T47D (cell line): ENCODE measurements around the gene BPIFB6.

ENCODE experiments used
- DNase-seq, 2 experiments: peaks; one replicate each; pipeline versions ENCODE4 v3.0.0 to v3.0.0-alpha.2; 2011 to 2012; ENCODE audit warnings: low read depth in 1 of 2, low spot score in 1 of 2
- JUND ChIP-seq: IDR thresholded peaks from 2 replicates; pipeline ENCODE4 v1.6.1; 2012; ENCODE audit warnings: low read depth
- in situ Hi-C: cut with HindIII; loops from 2 replicates; pipeline ENCODE4 v1.10.0; 2016; ENCODE audit warnings: low sequenced_read_pairs, low pct_unique_long_range_greater_than_20kb

The BPIFB6 gene

DNA sequence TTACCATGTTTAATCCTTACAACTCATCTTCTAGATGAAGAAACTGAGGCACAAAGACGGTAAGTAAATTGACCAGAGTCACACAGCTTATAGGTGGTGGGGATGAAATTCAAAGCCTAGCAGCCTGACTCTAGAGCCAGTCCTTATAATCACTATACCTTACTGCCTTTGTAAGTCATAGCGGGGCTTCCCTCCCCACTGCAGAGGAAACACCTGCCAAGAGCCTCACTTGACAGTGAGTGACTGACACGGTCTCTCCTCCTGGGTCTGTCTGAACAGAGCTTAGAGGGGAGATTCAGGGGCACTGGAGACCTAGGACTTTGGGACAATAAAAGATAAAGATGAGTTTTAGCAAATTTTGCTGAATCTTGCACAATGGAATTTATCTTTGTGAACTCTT, 40.1 kb upstream of the BPIFB6 start:
- no peak for TF ChIP-seq JUND
- in situ Hi-C loops, result no loop called here
- no peak for DNase-seq

GRCh38 chr20:32991792-32992641, 39.4 kb upstream of the BPIFB6 start:
- TF ChIP-seq JUND, result no peak
- peak in 1 of 2 experiments; percentile 29 for DNase-seq
- in situ Hi-C loops, result no loop called here

- in situ Hi-C loops, result no loop called here
- no peak for TF ChIP-seq JUND
- DNase-seq, result no peak
Observed at GRCh38 chr20:32993496-32994050, 37.9 kb upstream of the BPIFB6 start.

GRCh38 chr20:32995802-32996201, 35.6 kb upstream of the BPIFB6 start:
- DNase-seq, result no peak
- no peak for TF ChIP-seq JUND
- in situ Hi-C loops, result no loop called here

GRCh38 chr20:32997431-32997830, 34.0 kb upstream of the BPIFB6 start:
- in situ Hi-C loops, result no loop called here
- no peak for TF ChIP-seq JUND
- DNase-seq, result no peak

- in situ Hi-C loops, result no loop called here
- TF ChIP-seq JUND, result no peak
- DNase-seq, result no peak
Observed at GRCh38 chr20:32999603-33000250, 31.7 kb upstream of the BPIFB6 start.

DNA sequence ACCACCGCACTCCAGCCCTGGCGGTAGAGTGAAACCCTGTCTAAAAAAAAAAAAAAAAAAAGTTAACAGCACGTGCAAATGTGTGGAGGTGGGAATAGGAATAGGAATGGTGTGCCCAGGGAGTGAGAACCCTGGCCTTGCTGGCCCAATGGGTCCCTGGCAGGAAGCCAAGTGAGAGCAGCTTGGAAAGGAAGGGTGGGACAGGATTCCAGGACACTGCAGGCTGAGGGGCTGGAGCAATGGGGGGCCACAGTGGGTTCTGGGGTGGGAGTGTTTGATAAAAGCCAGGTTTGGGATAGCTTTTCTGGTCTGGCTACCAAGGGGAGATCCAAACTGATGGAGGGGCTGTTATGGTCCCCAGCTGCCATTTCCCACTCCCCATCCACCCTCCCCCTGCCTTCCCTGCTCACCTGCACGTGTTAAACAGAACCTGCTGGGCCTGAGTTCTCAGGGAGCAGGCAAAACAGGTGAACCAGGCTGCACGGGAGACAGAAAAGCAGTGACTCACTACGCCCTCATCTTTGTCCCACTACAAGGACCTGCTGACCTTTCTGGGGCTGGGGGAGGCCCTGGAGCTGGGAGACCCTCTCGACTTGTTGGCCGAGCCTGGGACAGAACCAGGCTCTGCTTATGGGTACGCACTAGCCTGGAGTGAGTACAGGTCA, 30.5 kb upstream of the BPIFB6 start:
- DNase-seq, result peak in 1 of 2 experiments; percentile 47
- TF ChIP-seq JUND, result no peak
- in situ Hi-C loops, result no loop called here

GRCh38 chr20:33002087-33002808, 29.2 kb upstream of the BPIFB6 start:
- in situ Hi-C loops, result no loop called here
- TF ChIP-seq JUND, result no peak
- no peak for DNase-seq

GRCh38 chr20:33004141-33004751, 27.2 kb upstream of the BPIFB6 start, which contains the start of gene SUN5:
Gene SUN5, minus strand, starts transcription at chr20:33004433. Its CDS starts 93 bp downstream, at chr20:33004340.
- TF ChIP-seq JUND, result no peak
- in situ Hi-C loops, result no loop called here
- no peak for DNase-seq

- no peak for TF ChIP-seq JUND
- DNase-seq, result no peak
- in situ Hi-C loops, result no loop called here
Observed at GRCh38 chr20:33005132-33005566, 26.3 kb upstream of the BPIFB6 start.

DNA sequence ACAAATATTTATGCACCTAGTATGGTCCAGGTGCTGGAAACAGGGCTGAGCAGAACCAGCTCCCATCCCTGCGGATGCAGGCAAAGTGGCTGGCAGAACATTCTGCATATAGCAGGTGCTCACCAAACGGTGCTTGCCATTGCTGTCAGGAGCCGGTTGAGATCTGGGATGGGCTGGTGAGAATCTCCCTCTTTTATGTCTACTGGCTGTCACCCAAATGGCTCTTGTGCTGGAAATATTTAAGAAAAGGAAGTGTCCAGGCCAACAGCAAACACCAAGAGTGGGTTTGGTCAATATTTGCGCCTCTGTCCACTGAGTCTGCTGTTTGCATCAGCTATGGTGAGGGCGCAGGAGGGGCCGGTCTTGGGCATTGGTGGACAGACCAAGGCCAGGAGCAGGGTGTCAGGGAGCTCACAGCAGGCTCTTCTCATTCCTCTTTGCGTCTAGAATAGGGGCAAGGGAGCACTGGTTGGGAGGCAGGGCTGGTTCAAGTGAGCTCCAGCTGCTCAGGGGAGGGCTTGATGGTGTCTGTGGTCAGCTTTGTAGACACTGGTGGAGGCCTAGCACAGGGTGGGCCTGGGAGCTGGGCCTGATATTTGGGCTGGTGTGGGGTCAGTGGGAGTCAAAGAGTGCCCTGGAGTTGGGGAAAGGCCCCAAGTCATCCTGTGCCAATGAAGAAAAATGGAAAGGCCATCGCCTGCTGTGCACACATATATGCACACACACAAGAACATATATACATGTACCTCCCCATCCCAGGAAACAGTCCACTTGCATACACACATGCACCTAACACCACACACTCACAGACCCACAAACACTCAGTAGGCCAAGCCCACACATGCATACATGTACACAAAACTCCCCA, 25.3 kb upstream of the BPIFB6 start:
- no peak for DNase-seq
- TF ChIP-seq JUND, result no peak
- in situ Hi-C loops, result no loop called here
